Right lobe of liver (tissue), 6 donors: ENCODE measurements around the gene PDIA5. TPM values are rescaled to one million over a fixed set of nuclear protein-coding genes. Genes with fewer than 3 reads are reported as not detected.

Experiments used
- ATAC-seq, 4 donors: fragments of 200-7000 bp; cut with Tn5 transposase; one replicate each; pipeline ENCODE4 v1.9.1; 2020; ENCODE audit warnings: mild to moderate bottlenecking in 4 of 4, moderate library complexity in 4 of 4
- DNase-seq, 3 donors: peaks; one replicate each; pipeline ENCODE4 v3.0.0-alpha.2; 2020
- H3K27ac ChIP-seq, 3 donors: fragments of 200-600 bp; one replicate each; pipeline ENCODE4 v1.8.0; 2022
- H3K27me3 ChIP-seq, 2 donors: fragments of 200-600 bp; one replicate each; pipeline ENCODE4 v1.8.0; 2022
- H3K36me3 ChIP-seq, 4 donors: fragments of 200-600 bp; sonication (generic) in 1 of 4; one replicate each; pipeline versions ENCODE4 v1.5.1 to v1.8.0; 2017 to 2022; ENCODE audit warnings: control low read depth in 1 of 4
- H3K4me1 ChIP-seq, 4 donors: fragments of 200-600 bp; sonication (generic) in 1 of 4; one replicate each; pipeline versions ENCODE4 v1.5.1 to v1.8.0; 2017 to 2022; ENCODE audit warnings: control low read depth in 1 of 4
- H3K4me3 ChIP-seq, 3 donors: fragments of 200-600 bp; one replicate each; pipeline ENCODE4 v1.8.0; 2022
- H3K9me3 ChIP-seq, 4 donors: fragments of 200-600 bp; sonication (generic) in 1 of 4; one replicate each; pipeline versions ENCODE4 v1.5.1 to v1.8.0; 2017 to 2022; ENCODE audit warnings: control low read depth in 1 of 4
- POLR2A ChIP-seq: fragments of 450-650 bp; IDR thresholded peaks from one replicate; pipeline ENCODE4 v1.6.1; 2017; ENCODE audit warnings: antibody characterized with exemption, mild to moderate bottlenecking
- WGBS: methylation state at CpG from one replicate; pipeline ENCODE4 v1.1.6; 2018; ENCODE audit warnings: low coverage, low lambda C conversion rate; ENCODE audit not compliant: insufficient coverage; ENCODE audit errors: missing lambda C conversion rate; 5-methylcytosine and 5-hydroxymethylcytosine counted together
- intact Hi-C, 2 donors: fragments of 100-400 bp; cut with DNase I; formaldehyde crosslinking; loops; one replicate each; pipeline versions ENCODE4 v1.11.2 to v1.14.1; 2022
- total RNA-seq, 6 experiments: library from RNA; depleted of rRNA in 2 of 6; stranded (reverse); fragments of >200 nt in 2 of 6; fragmentation: NEBNext Ultra II Directional in 3 of 6; extraction: Animal tissue kit (Norgen Biotek cat#: 25700) in 3 of 6; gene quantifications; one replicate each; pipeline versions ENCODE4 v1.1.0 to v1.2.4, GENCODE V29; 2016 to 2023
- TF ChIP-seq, protein P1 (sequence below), 4 donors: fragments of 200-600 bp in 3 of 4; fragments of 450-650 bp in 1 of 4; IDR thresholded peaks; one replicate each; pipeline versions ENCODE4 v1.5.1 to v1.8.0; 2016 to 2022; ENCODE audit warnings: antibody characterized with exemption in 4 of 4, mild to moderate bottlenecking in 2 of 4
- donor health status: DM: no; HTN: yes; CAD: no.
- donor health status: DM: no; HTN: no; CAD: no.
- donor health status: DM: no; HTN: no; CAD: no.
- donor health status: DM: no; HTN: yes; CAD: no.
- donor health status: DM: no; HTN: yes; CAD: no.

Gene PDIA5
- total RNA-seq, 6 experiments from 2014 or later = 26.2 to 109 (median 51.9) TPM

DNA sequence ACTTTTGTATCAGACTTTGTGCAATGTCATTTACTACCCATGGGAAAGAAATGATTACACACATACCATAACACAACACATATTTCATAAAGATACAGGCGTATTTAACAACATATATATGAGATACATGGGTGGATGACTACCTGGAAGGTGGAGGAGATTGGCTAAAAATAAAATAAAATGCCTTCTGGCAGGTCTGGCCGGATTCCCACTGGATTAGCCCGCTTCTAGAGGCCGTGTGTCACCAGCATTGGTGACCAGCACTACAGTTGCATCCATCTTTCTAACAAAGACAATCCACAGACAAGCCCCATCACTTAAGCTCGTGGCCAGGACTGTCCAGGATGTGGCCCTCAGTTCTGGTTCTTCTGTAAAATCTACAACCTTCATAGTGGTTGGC, 114.0 kb downstream of the PDIA5 start:
- no peak for DNase-seq
- H3K4me1 ChIP-seq = no peaks in the 10 kb centered on the region
- no peaks in the 10 kb centered on the region for H3K36me3 ChIP-seq
- no peaks in the 10 kb centered on the region for H3K9me3 ChIP-seq
- no peak overlapping the region for H3K4me3 ChIP-seq
- WGBS = 93% methylated on average over 3 of the region's 5 CpGs
- no peak for TF ChIP-seq POLR2A
- TF ChIP-seq, protein P1, sequence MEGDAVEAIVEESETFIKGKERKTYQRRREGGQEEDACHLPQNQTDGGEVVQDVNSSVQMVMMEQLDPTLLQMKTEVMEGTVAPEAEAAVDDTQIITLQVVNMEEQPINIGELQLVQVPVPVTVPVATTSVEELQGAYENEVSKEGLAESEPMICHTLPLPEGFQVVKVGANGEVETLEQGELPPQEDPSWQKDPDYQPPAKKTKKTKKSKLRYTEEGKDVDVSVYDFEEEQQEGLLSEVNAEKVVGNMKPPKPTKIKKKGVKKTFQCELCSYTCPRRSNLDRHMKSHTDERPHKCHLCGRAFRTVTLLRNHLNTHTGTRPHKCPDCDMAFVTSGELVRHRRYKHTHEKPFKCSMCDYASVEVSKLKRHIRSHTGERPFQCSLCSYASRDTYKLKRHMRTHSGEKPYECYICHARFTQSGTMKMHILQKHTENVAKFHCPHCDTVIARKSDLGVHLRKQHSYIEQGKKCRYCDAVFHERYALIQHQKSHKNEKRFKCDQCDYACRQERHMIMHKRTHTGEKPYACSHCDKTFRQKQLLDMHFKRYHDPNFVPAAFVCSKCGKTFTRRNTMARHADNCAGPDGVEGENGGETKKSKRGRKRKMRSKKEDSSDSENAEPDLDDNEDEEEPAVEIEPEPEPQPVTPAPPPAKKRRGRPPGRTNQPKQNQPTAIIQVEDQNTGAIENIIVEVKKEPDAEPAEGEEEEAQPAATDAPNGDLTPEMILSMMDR (IDR thresholded peaks at IDR 0.05) = no peak
- H3K27me3 ChIP-seq = no peaks in the 10 kb centered on the region
- no peak for ATAC-seq
- intact Hi-C loops = no loop called here
- H3K27ac ChIP-seq = no peak overlapping the region

GRCh38 chr3:123186695-123187094, 119.9 kb downstream of the PDIA5 start:
- Histone ChIP-seq H3K27me3 (no peaks in the 10 kb centered on the region), H3K9me3 (no peaks in the 10 kb centered on the region), H3K36me3 (no peaks in the 10 kb centered on the region), H3K27ac (no peak overlapping the region), H3K4me3 (no peak overlapping the region), H3K4me1 (no peaks in the 10 kb centered on the region)
- ATAC-seq = no peak
- intact Hi-C loops = no loop called here
- TF ChIP-seq, protein P1 (IDR thresholded peaks at IDR 0.05) = no peak
- no peak for TF ChIP-seq POLR2A
- DNase-seq = no peak
- WGBS = 64% methylated on average over 2 of the region's 2 CpGs

GRCh38 chr3:123188058-123188457, 121.2 kb downstream of the PDIA5 start:
- Histone ChIP-seq H3K4me1 (peaks cover 0 to 6% (median 2%) of the 10 kb centered on the region in 4 donors), H3K27me3 (no peaks in the 10 kb centered on the region), H3K36me3 (no peaks in the 10 kb centered on the region), H3K9me3 (no peaks in the 10 kb centered on the region), H3K4me3 (no peak overlapping the region), H3K27ac (no peak overlapping the region)
- TF ChIP-seq POLR2A = no peak
- DNase-seq = no peak
- WGBS = 79% methylated on average over 6 of the region's 6 CpGs
- intact Hi-C loops = no loop called here
- no peak for ATAC-seq

GRCh38 chr3:123193448-123194101, 126.8 kb downstream of the PDIA5 start:
- 21% methylated on average over 5 of the region's 5 CpGs for WGBS
- no peak for DNase-seq
- Histone ChIP-seq H3K27me3 (no peaks in the 10 kb centered on the region), H3K4me3 (no peak overlapping the region), H3K4me1 (peaks cover 0 to 17% (median 4%) of the 10 kb centered on the region in 4 donors), H3K9me3 (no peaks in the 10 kb centered on the region), H3K27ac (peak overlapping the region; percentile 7 to 46 (median 25)), H3K36me3 (no peaks in the 10 kb centered on the region)
- TF ChIP-seq, protein P1 (IDR thresholded peaks at IDR 0.05) = no peak
- TF ChIP-seq POLR2A = no peak
- peak; percentile 79 to 93 (median 84) for ATAC-seq
- intact Hi-C loops = no loop called here

GRCh38 chr3:123194552-123194951, 127.7 kb downstream of the PDIA5 start:
- no peak for ATAC-seq
- 61% methylated on average over 6 of the region's 10 CpGs for WGBS
- no peak for DNase-seq

More at GRCh38 chr3:123194552-123194951, 127.7 kb downstream of the PDIA5 start:
- no peaks in the 10 kb centered on the region for H3K27me3 ChIP-seq
- no peak for TF ChIP-seq POLR2A
- TF ChIP-seq, protein P1 (IDR thresholded peaks at IDR 0.05) = peak in 1 of 4 donors; percentile 12
- intact Hi-C loops = no loop called here
- peaks cover 0 to 17% (median 4%) of the 10 kb centered on the region in 4 donors for H3K4me1 ChIP-seq
- H3K27ac ChIP-seq = peak overlapping the region in 1 of 3 donors; percentile 46
- no peaks in the 10 kb centered on the region for H3K9me3 ChIP-seq
- no peaks in the 10 kb centered on the region for H3K36me3 ChIP-seq
- H3K4me3 ChIP-seq = no peak overlapping the region
